Measurements from ENCODE around the gene CLOCK.

Gene CLOCK

GRCh38 chr4:55518442-55518841 is 28.3 kb downstream of the CLOCK start:
- Mint-ChIP-seq H3K27ac (no peak overlapping the region), H3K9me3 (peaks cover 2% of the 10 kb centered on the region), H3K4me1 (no peaks in the 10 kb centered on the region), H3K36me3 (peaks cover 1% of the 10 kb centered on the region), H3K27me3 (no peaks in the 10 kb centered on the region), H3K4me3 (no peak overlapping the region)
- DNase-seq: no peak
- CTCF ChIA-PET: interaction anchor here (0.6 kb wide), 1 partner anchor 1145 kb away, joined by 3 read pairs; no protein-coding TSS in a partner anchor

- peaks cover 2% of the 10 kb centered on the region for H3K9me3 Mint-ChIP-seq
- no peak overlapping the region for H3K4me3 Mint-ChIP-seq
- DNase-seq: no peak
- no peak overlapping the region for H3K27ac Mint-ChIP-seq
- H3K4me1 Mint-ChIP-seq: no peaks in the 10 kb centered on the region
- no peaks in the 10 kb centered on the region for H3K27me3 Mint-ChIP-seq
- H3K36me3 Mint-ChIP-seq: peaks cover 1% of the 10 kb centered on the region
- CTCF ChIA-PET: interaction anchor here (0.6 kb wide), 1 partner anchor 1146 kb away, joined by 3 read pairs; no protein-coding TSS in a partner anchor
These were observed 29.0 kb downstream of the CLOCK start for GRCh38 chr4:55517526-55518229.

- CTCF ChIA-PET: no interaction called here
- no peak for DNase-seq
- no peaks in the 10 kb centered on the region for H3K27me3 Mint-ChIP-seq
- H3K4me3 Mint-ChIP-seq: no peak overlapping the region
- no peak overlapping the region for H3K27ac Mint-ChIP-seq
- H3K4me1 Mint-ChIP-seq: peaks cover 16% of the 10 kb centered on the region
- H3K9me3 Mint-ChIP-seq: peaks cover 3% of the 10 kb centered on the region
- H3K36me3 Mint-ChIP-seq: peaks cover 5% of the 10 kb centered on the region
These were observed 33.7 kb downstream of the CLOCK start for GRCh38 chr4:55512922-55513571.

- DNase-seq: no peak
- Mint-ChIP-seq H3K9me3 (peaks cover 3% of the 10 kb centered on the region), H3K27ac (no peak overlapping the region), H3K4me3 (no peak overlapping the region), H3K36me3 (peaks cover 5% of the 10 kb centered on the region), H3K4me1 (peaks cover 16% of the 10 kb centered on the region), H3K27me3 (no peaks in the 10 kb centered on the region)
- CTCF ChIA-PET: no interaction called here
These were observed 34.6 kb downstream of the CLOCK start for GRCh38 chr4:55512077-55512476.

- no peak overlapping the region for H3K27ac Mint-ChIP-seq
- no peak overlapping the region for H3K4me3 Mint-ChIP-seq
- peaks cover 5% of the 10 kb centered on the region for H3K36me3 Mint-ChIP-seq
- H3K9me3 Mint-ChIP-seq: peaks cover 3% of the 10 kb centered on the region
- CTCF ChIA-PET: no interaction called here
- H3K4me1 Mint-ChIP-seq: peaks cover 16% of the 10 kb centered on the region
- no peak for DNase-seq
- H3K27me3 Mint-ChIP-seq: no peaks in the 10 kb centered on the region
These were observed 36.0 kb downstream of the CLOCK start for GRCh38 chr4:55510685-55511084.

- DNase-seq: no peak
- Mint-ChIP-seq H3K36me3 (peaks cover 5% of the 10 kb centered on the region), H3K27ac (no peak overlapping the region), H3K4me1 (peaks cover 16% of the 10 kb centered on the region), H3K4me3 (no peak overlapping the region), H3K9me3 (peaks cover 3% of the 10 kb centered on the region), H3K27me3 (no peaks in the 10 kb centered on the region)
- CTCF ChIA-PET: no interaction called here
These were observed 37.4 kb downstream of the CLOCK start for GRCh38 chr4:55509266-55509665.

GRCh38 chr4:55507612-55508011 is 39.1 kb downstream of the CLOCK start:
- no peak for DNase-seq
- Mint-ChIP-seq H3K4me3 (no peak overlapping the region), H3K36me3 (peaks cover 5% of the 10 kb centered on the region), H3K9me3 (peaks cover 3% of the 10 kb centered on the region), H3K4me1 (peaks cover 16% of the 10 kb centered on the region), H3K27ac (no peak overlapping the region), H3K27me3 (no peaks in the 10 kb centered on the region)
- CTCF ChIA-PET: no interaction called here

GRCh38 chr4:55503169-55503568 is 43.5 kb downstream of the CLOCK start:
- CTCF ChIA-PET: no interaction called here
- Mint-ChIP-seq H3K4me3 (no peak overlapping the region), H3K9me3 (no peaks in the 10 kb centered on the region), H3K27ac (no peak overlapping the region), H3K36me3 (no peaks in the 10 kb centered on the region), H3K4me1 (no peaks in the 10 kb centered on the region), H3K27me3 (no peaks in the 10 kb centered on the region)
- DNase-seq: no peak

- CTCF ChIA-PET: no interaction called here
- H3K9me3 Mint-ChIP-seq: no peaks in the 10 kb centered on the region
- DNase-seq: no peak
- H3K4me1 Mint-ChIP-seq: no peaks in the 10 kb centered on the region
- H3K27me3 Mint-ChIP-seq: no peaks in the 10 kb centered on the region
- no peak overlapping the region for H3K27ac Mint-ChIP-seq
- no peaks in the 10 kb centered on the region for H3K36me3 Mint-ChIP-seq
- H3K4me3 Mint-ChIP-seq: no peak overlapping the region
These were observed 46.6 kb downstream of the CLOCK start for GRCh38 chr4:55500072-55500471.

- H3K27me3 Mint-ChIP-seq: no peaks in the 10 kb centered on the region
- H3K4me3 Mint-ChIP-seq: no peak overlapping the region
- no peaks in the 10 kb centered on the region for H3K36me3 Mint-ChIP-seq
- CTCF ChIA-PET: no interaction called here
- no peaks in the 10 kb centered on the region for H3K9me3 Mint-ChIP-seq
- H3K4me1 Mint-ChIP-seq: no peaks in the 10 kb centered on the region
- no peak overlapping the region for H3K27ac Mint-ChIP-seq
- no peak for DNase-seq
These were observed 47.2 kb downstream of the CLOCK start for GRCh38 chr4:55499495-55499894.

GRCh38 chr4:55498051-55498450 is 48.7 kb downstream of the CLOCK start:
- no peaks in the 10 kb centered on the region for H3K27me3 Mint-ChIP-seq
- H3K27ac Mint-ChIP-seq: no peak overlapping the region
- no peaks in the 10 kb centered on the region for H3K9me3 Mint-ChIP-seq
- H3K4me3 Mint-ChIP-seq: no peak overlapping the region
- no peaks in the 10 kb centered on the region for H3K4me1 Mint-ChIP-seq
- no peaks in the 10 kb centered on the region for H3K36me3 Mint-ChIP-seq
- no peak for DNase-seq
- CTCF ChIA-PET: no interaction called here

GRCh38 chr4:55491486-55491885 is 55.2 kb downstream of the CLOCK start:
- no peaks in the 10 kb centered on the region for H3K9me3 Mint-ChIP-seq
- no peak for DNase-seq
- no peak overlapping the region for H3K27ac Mint-ChIP-seq
- no peaks in the 10 kb centered on the region for H3K27me3 Mint-ChIP-seq
- H3K4me3 Mint-ChIP-seq: no peak overlapping the region
- H3K36me3 Mint-ChIP-seq: peaks cover 5% of the 10 kb centered on the region
- H3K4me1 Mint-ChIP-seq: no peaks in the 10 kb centered on the region
- CTCF ChIA-PET: no interaction called here

- H3K4me3 Mint-ChIP-seq: no peak overlapping the region
- H3K27me3 Mint-ChIP-seq: no peaks in the 10 kb centered on the region
- H3K9me3 Mint-ChIP-seq: no peaks in the 10 kb centered on the region
- CTCF ChIA-PET: no interaction called here
- peaks cover 6% of the 10 kb centered on the region for H3K36me3 Mint-ChIP-seq
- H3K27ac Mint-ChIP-seq: no peak overlapping the region
- DNase-seq: no peak
- H3K4me1 Mint-ChIP-seq: no peaks in the 10 kb centered on the region
These were observed 58.0 kb downstream of the CLOCK start for GRCh38 chr4:55488716-55489115.

- Mint-ChIP-seq H3K27ac (no peak overlapping the region), H3K36me3 (peaks cover 6% of the 10 kb centered on the region), H3K4me1 (no peaks in the 10 kb centered on the region), H3K4me3 (no peak overlapping the region), H3K27me3 (no peaks in the 10 kb centered on the region), H3K9me3 (no peaks in the 10 kb centered on the region)
- CTCF ChIA-PET: no interaction called here
- no peak for DNase-seq
These were observed 60.9 kb downstream of the CLOCK start for GRCh38 chr4:55485821-55486220.

- Mint-ChIP-seq H3K36me3 (peaks cover 6% of the 10 kb centered on the region), H3K4me1 (no peaks in the 10 kb centered on the region), H3K27ac (no peak overlapping the region)
These were observed 63.4 kb downstream of the CLOCK start for GRCh38 chr4:55483315-55483714.

More at GRCh38 chr4:55483315-55483714, 63.4 kb downstream of the CLOCK start:
- CTCF ChIA-PET: no interaction called here
- no peak for DNase-seq
- Mint-ChIP-seq H3K9me3 (no peaks in the 10 kb centered on the region), H3K27me3 (no peaks in the 10 kb centered on the region), H3K4me3 (no peak overlapping the region)
